Panc1 (cell line): ENCODE results near the gene FSD1. TPM values are rescaled to one million over a fixed set of nuclear protein-coding genes. Genes with fewer than 3 reads are reported as not detected.

ENCODE experiments used
- ATAC-seq: fragments of 200-7000 bp; cut with Tn5 transposase; 2 replicates; pipeline ENCODE4 v1.9.1; 2020; ENCODE audit warnings: mild to moderate bottlenecking, moderate library complexity
- BruUV-seq: library from RNA; stranded (reverse); fragments of 400-500 nt; replicated peaks from 2 replicates; lab custom pipeline; 2021; lab: Mats Ljungman, UMichigan
- CTCF ChIA-PET: fragments of 300-600 bp; sonication (Branson Sonifier 250); formaldehyde crosslinking; loops from one replicate; lab custom pipeline; 2022; ENCODE audit warnings: antibody characterized with exemption; lab: Charles Lee
- POLR2A ChIA-PET: fragments of 300-600 bp; sonication (Branson Sonifier 250); formaldehyde crosslinking; loops from one replicate; lab custom pipeline; 2022; ENCODE audit warnings: antibody characterized with exemption; lab: Charles Lee
- DNase-seq: peaks from one replicate; pipeline ENCODE4 v3.0.0-alpha.2; 2010; ENCODE audit warnings: low read depth, low spot score
- H3K27ac ChIP-seq: 2 replicates; pipeline ENCODE4 v1.5.1; 2011; ENCODE audit warnings: mild to moderate bottlenecking, low read length, inconsistent platforms
- H3K27me3 ChIP-seq: fragments of 200-500 bp; sonication (Bioruptor generic); 2 replicates; pipeline ENCODE4 v1.6.0; 2014; ENCODE audit warnings: low read length, inconsistent platforms; ENCODE audit not compliant: control insufficient read depth, insufficient read depth
- H3K36me3 ChIP-seq: fragments of 200-500 bp; sonication (Bioruptor generic); 2 replicates; pipeline ENCODE4 v1.5.1; 2014; ENCODE audit warnings: inconsistent platforms, mild to moderate bottlenecking, low read length, moderate library complexity; ENCODE audit not compliant: control insufficient read depth, insufficient read depth
- H3K4me1 ChIP-seq: 2 replicates; pipeline ENCODE4 v1.5.1; 2011; ENCODE audit warnings: inconsistent platforms, mild to moderate bottlenecking, low read length, moderate library complexity; ENCODE audit not compliant: control insufficient read depth, insufficient read depth
- H3K4me3 ChIP-seq, 2 experiments: 2 replicates each; pipeline ENCODE4 v1.5.1; 2011 to 2012; ENCODE audit warnings: low read depth in 2 of 2, low read length in 2 of 2, mild to moderate bottlenecking in 2 of 2, inconsistent platforms in 1 of 2, moderate library complexity in 1 of 2
- H3K9me3 ChIP-seq: fragments of 200-500 bp; sonication (Bioruptor generic); 2 replicates; pipeline ENCODE4 v1.5.1; 2014; ENCODE audit warnings: low read depth, mild to moderate bottlenecking, inconsistent platforms, low read length, moderate library complexity; ENCODE audit not compliant: control insufficient read depth, insufficient read depth
- POLR2AphosphoS5 ChIP-seq: IDR thresholded peaks from 2 replicates; pipeline ENCODE4 v1.6.1; 2012; ENCODE audit warnings: mild to moderate bottlenecking, low read depth, low read length, moderate library complexity
- SIN3A ChIP-seq: IDR thresholded peaks from 2 replicates; pipeline ENCODE4 v1.6.1; 2012; ENCODE audit warnings: low read depth, mild to moderate bottlenecking, low read length, moderate library complexity, borderline replicate concordance; ENCODE audit not compliant: insufficient read depth
- TCF7L2 ChIP-seq: IDR thresholded peaks from 2 replicates; pipeline ENCODE4 v1.6.1; 2011; ENCODE audit warnings: mild to moderate bottlenecking, low read depth, low read length, inconsistent platforms
- in situ Hi-C: cut with HindIII; loops from 2 replicates; pipeline ENCODE4 v1.10.0; 2016; ENCODE audit warnings: low sequenced_read_pairs, low pct_unique_long_range_greater_than_20kb
- intact Hi-C: fragments of 100-400 bp; cut with micrococcal nuclease; formaldehyde crosslinking; loops from one replicate; pipeline ENCODE4 v1.10.0; 2022; ENCODE audit not compliant: unreplicated experiment
- total RNA-seq: library from RNA; stranded (reverse); gene quantifications from one replicate; pipeline ENCODE4 v1.2.1, GENCODE V29; 2021; ENCODE audit not compliant: unreplicated experiment
- TF ChIP-seq, protein P1 (sequence below): fragments of 450-650 bp; IDR thresholded peaks from 2 replicates; pipeline ENCODE4 v1.5.1; 2017; ENCODE audit warnings: mild to moderate bottlenecking
- TF ChIP-seq, protein P2 (sequence below), 2 experiments: IDR thresholded peaks; 2 replicates each; pipeline ENCODE4 v1.6.1; 2011 to 2012; ENCODE audit warnings: low read depth in 2 of 2, control low read depth in 1 of 2, low read length in 1 of 2, mild to moderate bottlenecking in 1 of 2, moderate library complexity in 1 of 2; ENCODE audit not compliant: insufficient read depth in 1 of 2

The FSD1 gene
- total RNA-seq, 1 experiment from 2014 or later = 12.1 TPM

DNA sequence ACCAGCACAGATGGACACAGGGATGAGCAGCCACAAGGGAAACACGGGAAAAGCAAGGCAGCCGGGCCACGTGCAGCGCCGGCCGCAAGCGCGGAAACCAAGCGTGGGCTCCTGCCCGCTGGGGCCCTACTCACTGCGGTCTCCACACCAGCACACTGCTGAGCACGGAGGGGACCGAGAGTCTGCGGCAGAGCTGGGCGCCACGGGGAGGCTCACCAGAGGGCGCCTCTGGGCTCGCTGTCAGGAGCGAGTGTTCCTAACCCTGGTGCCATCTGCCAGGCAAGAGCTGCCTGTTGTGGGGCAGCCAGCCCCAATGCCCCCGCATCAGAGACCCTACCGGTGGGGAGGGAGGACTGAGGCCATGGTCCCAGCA is 65.5 kb downstream of the FSD1 start:
- Histone ChIP-seq H3K27ac (peak overlapping the region; percentile 92), H3K4me1 (peaks cover 67% of the 10 kb centered on the region), H3K9me3 (no peaks in the 10 kb centered on the region), H3K36me3 (no peaks in the 10 kb centered on the region), H3K4me3 (peak overlapping the region in 1 of 2 experiments; percentile 14; a peak in 1 of 4 replicates), H3K27me3 (no peaks in the 10 kb centered on the region)
- ChIA-PET CTCF (no interaction called here), POLR2A (no interaction called here)
- in situ Hi-C loops = no loop called here
- DNase-seq (no peak), ATAC-seq (peak; percentile 65)
- no peak for TF ChIP-seq SIN3A
- TF ChIP-seq, protein P1, sequence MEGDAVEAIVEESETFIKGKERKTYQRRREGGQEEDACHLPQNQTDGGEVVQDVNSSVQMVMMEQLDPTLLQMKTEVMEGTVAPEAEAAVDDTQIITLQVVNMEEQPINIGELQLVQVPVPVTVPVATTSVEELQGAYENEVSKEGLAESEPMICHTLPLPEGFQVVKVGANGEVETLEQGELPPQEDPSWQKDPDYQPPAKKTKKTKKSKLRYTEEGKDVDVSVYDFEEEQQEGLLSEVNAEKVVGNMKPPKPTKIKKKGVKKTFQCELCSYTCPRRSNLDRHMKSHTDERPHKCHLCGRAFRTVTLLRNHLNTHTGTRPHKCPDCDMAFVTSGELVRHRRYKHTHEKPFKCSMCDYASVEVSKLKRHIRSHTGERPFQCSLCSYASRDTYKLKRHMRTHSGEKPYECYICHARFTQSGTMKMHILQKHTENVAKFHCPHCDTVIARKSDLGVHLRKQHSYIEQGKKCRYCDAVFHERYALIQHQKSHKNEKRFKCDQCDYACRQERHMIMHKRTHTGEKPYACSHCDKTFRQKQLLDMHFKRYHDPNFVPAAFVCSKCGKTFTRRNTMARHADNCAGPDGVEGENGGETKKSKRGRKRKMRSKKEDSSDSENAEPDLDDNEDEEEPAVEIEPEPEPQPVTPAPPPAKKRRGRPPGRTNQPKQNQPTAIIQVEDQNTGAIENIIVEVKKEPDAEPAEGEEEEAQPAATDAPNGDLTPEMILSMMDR = peak; percentile 81
- intact Hi-C loops = loop anchor here (5.0 kb wide), 1 partner anchor 32 kb away; the partner anchor contains the start of genes CHAF1A and SH3GL1
- no TSS peak for BruUV-seq

DNA sequence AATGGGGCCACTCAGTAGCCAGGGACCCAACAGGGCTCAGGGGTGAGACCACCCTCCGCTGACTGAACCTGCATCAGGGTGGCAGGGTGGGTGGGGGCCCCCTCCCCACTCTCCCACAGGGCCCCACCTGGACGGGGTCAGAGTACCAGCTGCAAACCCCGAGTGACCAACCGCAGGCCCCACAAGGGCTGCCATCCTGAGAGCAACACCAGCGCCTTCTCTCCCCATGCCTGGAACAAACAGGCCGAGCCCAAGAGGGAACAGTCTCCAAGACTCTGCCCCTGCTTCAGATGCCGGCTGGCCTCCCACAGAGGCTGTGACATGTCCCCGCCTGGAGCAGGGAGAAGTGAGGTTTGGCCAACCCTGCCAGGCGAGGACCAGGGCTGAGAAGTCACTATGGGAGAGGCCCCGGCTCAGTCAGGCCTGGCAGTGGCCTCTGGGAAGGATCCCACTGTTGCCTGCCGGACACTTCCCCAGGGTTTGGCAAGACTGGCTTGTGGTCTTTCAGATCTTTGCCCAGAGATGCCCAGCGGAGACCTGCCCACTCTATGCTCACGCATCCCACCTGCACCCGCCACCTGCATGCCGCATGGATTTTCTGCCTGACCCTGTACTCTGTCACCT is 66.1 kb downstream of the FSD1 start:
- Histone ChIP-seq H3K4me3 (no peak overlapping the region), H3K4me1 (peaks cover 74% of the 10 kb centered on the region), H3K36me3 (no peaks in the 10 kb centered on the region), H3K9me3 (no peaks in the 10 kb centered on the region), H3K27ac (peak overlapping the region; percentile 92), H3K27me3 (no peaks in the 10 kb centered on the region)
- ChIA-PET CTCF (no interaction called here), POLR2A (no interaction called here)
- intact Hi-C loops (no loop called here), in situ Hi-C loops (no loop called here)
- BruUV-seq = no TSS peak
- DNase-seq = no peak
- ATAC-seq = no peak
- TF ChIP-seq, protein P2, sequence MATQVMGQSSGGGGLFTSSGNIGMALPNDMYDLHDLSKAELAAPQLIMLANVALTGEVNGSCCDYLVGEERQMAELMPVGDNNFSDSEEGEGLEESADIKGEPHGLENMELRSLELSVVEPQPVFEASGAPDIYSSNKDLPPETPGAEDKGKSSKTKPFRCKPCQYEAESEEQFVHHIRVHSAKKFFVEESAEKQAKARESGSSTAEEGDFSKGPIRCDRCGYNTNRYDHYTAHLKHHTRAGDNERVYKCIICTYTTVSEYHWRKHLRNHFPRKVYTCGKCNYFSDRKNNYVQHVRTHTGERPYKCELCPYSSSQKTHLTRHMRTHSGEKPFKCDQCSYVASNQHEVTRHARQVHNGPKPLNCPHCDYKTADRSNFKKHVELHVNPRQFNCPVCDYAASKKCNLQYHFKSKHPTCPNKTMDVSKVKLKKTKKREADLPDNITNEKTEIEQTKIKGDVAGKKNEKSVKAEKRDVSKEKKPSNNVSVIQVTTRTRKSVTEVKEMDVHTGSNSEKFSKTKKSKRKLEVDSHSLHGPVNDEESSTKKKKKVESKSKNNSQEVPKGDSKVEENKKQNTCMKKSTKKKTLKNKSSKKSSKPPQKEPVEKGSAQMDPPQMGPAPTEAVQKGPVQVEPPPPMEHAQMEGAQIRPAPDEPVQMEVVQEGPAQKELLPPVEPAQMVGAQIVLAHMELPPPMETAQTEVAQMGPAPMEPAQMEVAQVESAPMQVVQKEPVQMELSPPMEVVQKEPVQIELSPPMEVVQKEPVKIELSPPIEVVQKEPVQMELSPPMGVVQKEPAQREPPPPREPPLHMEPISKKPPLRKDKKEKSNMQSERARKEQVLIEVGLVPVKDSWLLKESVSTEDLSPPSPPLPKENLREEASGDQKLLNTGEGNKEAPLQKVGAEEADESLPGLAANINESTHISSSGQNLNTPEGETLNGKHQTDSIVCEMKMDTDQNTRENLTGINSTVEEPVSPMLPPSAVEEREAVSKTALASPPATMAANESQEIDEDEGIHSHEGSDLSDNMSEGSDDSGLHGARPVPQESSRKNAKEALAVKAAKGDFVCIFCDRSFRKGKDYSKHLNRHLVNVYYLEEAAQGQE (IDR thresholded peaks at IDR 0.05; ENCODE audit: insufficient read depth in 1 of 2, low read depth in 2 of 2, low read length in 1 of 2) = no peak
- TF ChIP-seq SIN3A = no peak
- TF ChIP-seq, protein P1 = no peak
- TF ChIP-seq TCF7L2 = no peak
- no peak for TF ChIP-seq POLR2AphosphoS5
